Measurements from ENCODE around the gene SGCG.
A peak's percentile ranks its signal among the peaks of the same experiment; 100 is the strongest.

SGCG gene

DNA sequence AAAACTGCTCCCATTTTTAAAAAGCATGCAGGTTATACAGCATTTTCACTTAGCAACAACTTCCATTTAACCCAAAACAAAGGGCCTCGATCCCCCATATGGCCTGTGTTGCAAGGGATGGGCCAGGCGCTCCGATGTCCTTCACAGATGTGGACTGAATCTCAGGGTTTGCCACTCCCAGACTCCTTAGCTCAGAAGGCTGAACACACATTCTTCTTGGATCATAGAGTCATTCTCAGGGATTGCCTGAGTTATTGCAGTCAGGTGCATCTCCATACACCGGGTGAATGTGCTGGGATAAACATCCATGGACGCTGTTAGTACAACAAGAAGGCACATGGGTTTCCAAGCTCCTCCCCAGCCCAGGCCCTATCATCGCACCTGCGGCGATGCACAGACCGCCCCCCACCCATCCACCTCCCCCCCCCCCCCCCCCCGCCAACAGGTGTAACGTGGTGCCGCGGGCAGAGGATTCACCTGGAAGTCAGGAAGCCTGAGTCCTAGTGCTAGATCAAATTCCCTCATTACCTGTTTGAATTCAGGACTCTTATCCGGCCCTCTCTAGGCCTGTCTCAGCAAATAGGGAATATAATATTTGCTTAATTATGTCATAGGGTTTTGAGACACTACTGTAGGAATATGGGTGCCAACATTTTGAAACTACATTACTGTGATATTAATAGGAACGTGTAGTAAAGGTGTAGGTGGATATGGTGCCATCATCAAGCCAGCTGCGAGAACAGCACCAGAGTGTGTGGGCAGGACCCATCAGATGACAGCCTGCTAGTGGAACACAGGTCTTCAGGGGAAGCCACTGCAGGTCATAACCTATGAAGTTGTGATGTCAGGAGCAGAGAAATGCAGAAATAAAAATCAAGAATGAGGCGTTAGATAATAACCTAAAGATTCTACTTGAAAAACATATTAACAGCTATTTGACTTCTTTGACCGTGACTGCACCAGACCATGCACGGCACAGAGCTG lies 141.9 kb downstream of the SGCG start:
- H3K4me3 ChIP-seq (ENCODE audit: low read depth, low read length), result no peak overlapping the region
- no peak for DNase-seq (ENCODE audit: low read depth)

DNA sequence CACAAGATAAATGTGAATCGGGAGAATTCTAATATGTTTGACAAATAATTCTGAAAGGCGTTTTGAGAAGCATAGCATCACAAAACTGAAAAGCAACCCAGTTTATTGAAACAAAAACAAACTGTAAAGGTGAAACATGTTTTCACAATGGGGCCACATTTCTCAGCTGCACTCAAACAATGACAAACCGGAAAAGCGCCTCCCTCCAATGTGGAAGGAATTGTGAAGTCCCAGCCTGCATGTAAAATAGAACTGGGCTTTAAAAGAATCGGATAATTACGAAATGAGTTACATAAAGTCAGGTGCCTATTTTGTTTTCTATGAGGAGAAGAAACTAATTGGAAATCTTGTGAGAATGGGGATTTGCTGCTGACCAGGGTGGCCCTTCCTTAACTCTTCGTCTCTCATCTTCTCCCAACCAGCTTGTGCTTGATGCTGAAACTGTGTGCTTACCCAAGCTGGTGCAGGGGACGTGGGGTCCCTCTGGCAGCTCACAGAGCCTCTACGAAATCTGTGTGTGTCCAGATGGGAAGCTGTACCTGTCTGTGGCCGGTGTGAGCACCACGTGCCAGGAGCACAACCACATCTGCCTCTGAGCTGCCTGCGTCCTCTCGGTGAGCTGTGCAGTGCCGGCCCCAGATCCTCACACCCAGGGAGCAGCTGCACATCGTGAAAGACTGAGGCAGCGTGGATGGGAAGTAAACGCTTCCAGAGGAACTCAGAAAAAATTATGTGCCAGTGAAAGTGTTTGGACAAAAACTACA lies 143.3 kb downstream of the SGCG start:
- no peak for DNase-seq (ENCODE audit: low read depth)
- no peak overlapping the region for H3K4me3 ChIP-seq (ENCODE audit: low read depth, low read length)

DNA sequence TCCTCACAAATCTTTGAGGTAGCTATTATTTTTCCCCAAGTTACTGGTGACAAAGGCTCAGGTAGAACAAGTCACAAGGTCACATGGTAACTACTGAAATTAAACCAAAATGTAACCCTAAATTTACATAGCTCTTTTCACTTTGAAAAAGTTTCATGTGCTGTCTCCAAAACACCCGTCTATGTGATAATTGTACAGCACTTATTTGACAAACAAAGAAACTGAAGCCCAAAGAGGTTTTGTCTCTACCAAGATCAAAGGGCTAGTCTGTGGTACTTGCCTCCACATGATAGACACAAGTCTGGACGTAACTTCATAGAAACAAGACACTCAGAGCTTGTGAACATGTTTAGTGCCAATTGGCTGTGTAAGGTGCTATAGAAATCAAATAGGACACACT lies 144.4 kb downstream of the SGCG start:
- no peak for DNase-seq (ENCODE audit: low read depth)

GRCh38 chr13:23330356-23330755 lies 149.6 kb downstream of the SGCG start:
- DNase-seq (ENCODE audit: low read depth), result no peak
- no peak overlapping the region for H3K4me3 ChIP-seq (ENCODE audit: low read depth, low read length)

More for the DNA sequence above, 144.4 kb downstream of the SGCG start:
- H3K4me3 ChIP-seq (ENCODE audit: low read depth, low read length), result no peak overlapping the region

GRCh38 chr13:23339225-23339624 lies 158.4 kb downstream of the SGCG start:
- H3K4me3 ChIP-seq (ENCODE audit: low read depth, low read length), result no peak overlapping the region
- DNase-seq (ENCODE audit: low read depth), result no peak

- DNase-seq (ENCODE audit: low read depth), result no peak
- H3K4me3 ChIP-seq (ENCODE audit: low read depth, low read length), result no peak overlapping the region
Measured at GRCh38 chr13:23344931-23345595, 164.3 kb downstream of the SGCG start.

DNA sequence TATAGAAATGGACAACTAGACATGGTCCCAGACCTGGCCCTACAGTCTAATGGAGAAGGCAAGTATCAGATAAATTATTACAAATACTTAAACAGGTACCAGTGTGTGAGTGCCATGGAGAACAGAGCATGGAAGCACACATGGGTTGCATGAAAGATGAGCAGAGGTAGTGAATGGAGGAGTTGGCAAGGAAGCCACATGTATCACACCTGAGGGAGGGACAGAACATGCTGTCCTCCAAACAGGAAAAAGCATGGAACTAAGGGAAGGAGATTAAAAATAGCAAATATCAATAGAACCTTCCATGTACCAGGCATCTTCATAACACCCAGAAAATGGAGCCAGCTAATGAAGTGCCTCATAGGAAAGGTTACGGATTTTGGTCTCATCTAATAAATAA lies 166.8 kb downstream of the SGCG start:
- no peak for DNase-seq (ENCODE audit: low read depth)
- H3K4me3 ChIP-seq (ENCODE audit: low read depth, low read length), result no peak overlapping the region

DNA sequence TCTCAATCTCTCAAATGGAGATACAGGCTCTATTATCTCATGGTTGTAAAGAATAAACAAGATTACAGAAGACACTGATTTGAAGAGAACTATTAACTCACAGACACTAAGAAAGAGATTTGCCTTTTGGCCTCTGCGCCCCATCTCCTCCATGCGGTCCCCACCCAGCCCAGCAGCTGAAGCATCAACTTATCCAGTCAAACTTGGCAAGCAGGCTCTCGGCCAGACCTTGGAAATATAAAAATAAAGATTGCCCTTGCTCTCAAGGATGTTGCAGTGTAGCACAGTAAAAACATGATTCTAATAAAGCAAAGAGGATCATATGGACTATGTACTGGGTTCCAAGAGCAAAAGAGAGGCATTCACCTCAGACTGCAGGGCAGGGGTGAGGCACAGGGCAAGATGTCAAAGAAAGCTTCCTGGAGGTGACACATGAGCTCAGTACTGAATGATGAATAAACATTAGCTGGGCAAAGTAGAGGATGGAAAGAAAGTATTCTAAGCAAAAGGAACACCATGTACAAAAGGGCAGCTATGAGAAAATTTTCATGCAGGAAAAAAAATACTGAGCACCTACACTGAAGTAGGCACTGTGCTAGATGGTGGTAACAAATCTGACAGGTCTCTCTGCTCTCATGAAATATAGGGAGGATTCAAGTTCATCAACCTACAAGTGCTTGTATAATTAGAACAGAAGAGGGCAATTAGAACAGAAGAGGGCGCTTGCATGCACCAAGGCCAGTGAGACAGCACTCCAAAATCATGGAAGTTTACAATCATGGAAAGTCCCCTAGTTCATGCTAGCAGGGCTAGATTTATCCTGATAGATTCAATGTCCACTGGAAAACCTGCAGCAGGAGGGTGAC lies 167.7 kb downstream of the SGCG start:
- DNase-seq (ENCODE audit: low read depth), result no peak

GRCh38 chr13:23349161-23349897 lies 168.6 kb downstream of the SGCG start:
- H3K4me3 ChIP-seq (ENCODE audit: low read depth, low read length), result no peak overlapping the region
- DNase-seq (ENCODE audit: low read depth), result peak; percentile 21

More for the DNA sequence above, 167.7 kb downstream of the SGCG start:
- H3K4me3 ChIP-seq (ENCODE audit: low read depth, low read length), result no peak overlapping the region

- no peak for DNase-seq (ENCODE audit: low read depth)
Measured at GRCh38 chr13:23350009-23350408, 169.2 kb downstream of the SGCG start.

GRCh38 chr13:23352161-23352560 lies 171.4 kb downstream of the SGCG start:
- no peak for DNase-seq (ENCODE audit: low read depth)
- no peak overlapping the region for H3K4me3 ChIP-seq (ENCODE audit: low read depth, low read length)

More at GRCh38 chr13:23350009-23350408, 169.2 kb downstream of the SGCG start:
- H3K4me3 ChIP-seq (ENCODE audit: low read depth, low read length), result no peak overlapping the region

- no peak overlapping the region for H3K4me3 ChIP-seq (ENCODE audit: low read depth, low read length)
- DNase-seq (ENCODE audit: low read depth), result no peak
Measured at GRCh38 chr13:23354520-23354919, 173.7 kb downstream of the SGCG start.

DNA sequence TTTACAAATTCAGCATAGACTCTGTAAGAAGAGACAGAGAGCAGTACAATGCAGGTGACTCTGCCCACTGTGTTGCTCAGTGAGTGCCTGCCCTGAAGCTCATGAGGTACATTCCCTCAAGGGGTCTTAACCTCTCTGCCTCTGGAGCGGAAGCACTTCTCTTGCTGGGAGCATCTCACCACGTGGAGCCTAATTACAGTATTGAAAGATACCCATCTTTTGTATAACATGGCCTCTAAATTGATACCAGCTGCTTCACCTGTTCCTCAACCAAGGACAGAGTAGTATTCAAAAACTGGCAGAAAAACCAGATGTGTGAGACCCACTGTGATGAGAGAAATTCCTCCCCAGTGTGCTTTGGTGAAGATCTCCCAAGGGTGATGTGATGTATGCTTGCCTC lies 175.6 kb downstream of the SGCG start:
- DNase-seq (ENCODE audit: low read depth), result no peak
- no peak overlapping the region for H3K4me3 ChIP-seq (ENCODE audit: low read depth, low read length)

GRCh38 chr13:23357349-23357748 lies 176.6 kb downstream of the SGCG start:
- DNase-seq (ENCODE audit: low read depth), result no peak
- no peak overlapping the region for H3K4me3 ChIP-seq (ENCODE audit: low read depth, low read length)

DNA sequence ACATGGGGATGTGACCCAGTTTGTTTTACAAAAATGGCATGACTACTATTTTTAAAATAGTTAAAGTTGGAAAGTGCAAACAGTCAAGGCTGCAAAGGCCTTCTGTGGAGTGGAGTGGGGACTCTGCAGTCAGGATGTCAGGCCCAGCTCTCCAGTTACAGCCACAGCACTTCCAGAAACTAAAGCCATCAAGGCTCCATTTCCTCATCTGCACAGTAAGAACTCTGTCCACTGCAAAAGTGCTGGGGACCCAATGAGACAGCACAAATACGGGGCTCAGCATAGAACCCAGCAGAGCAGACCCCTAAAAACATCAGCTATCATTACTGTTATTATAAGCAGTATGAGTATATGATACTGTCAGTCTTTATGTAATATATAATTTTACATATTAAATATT lies 179.1 kb downstream of the SGCG start:
- H3K4me3 ChIP-seq (ENCODE audit: low read depth, low read length), result no peak overlapping the region
- no peak for DNase-seq (ENCODE audit: low read depth)

DNA sequence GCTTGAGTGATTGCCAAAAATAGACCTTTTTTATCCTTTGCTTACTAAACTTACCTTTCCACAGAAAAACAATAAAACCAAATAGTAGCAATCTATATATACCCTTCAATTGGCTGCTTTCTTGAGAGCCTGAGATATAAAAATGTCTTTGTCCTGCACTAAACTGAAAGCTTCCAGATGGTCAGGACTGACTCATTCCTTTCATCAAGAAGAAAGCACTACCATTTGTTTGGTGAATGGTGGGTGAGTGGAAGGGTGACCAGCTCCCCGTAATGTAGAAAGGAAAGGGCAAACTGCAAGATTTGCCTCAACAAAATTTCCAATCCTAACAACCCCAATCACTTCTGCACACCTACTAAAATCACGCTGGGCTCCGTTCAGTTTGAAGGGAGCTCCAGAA lies 184.9 kb downstream of the SGCG start:
- H3K4me3 ChIP-seq (ENCODE audit: low read depth, low read length), result no peak overlapping the region
- DNase-seq (ENCODE audit: low read depth), result no peak

GRCh38 chr13:23367907-23368306 lies 187.1 kb downstream of the SGCG start:
- no peak overlapping the region for H3K4me3 ChIP-seq (ENCODE audit: low read depth, low read length)
- DNase-seq (ENCODE audit: low read depth), result no peak

DNA sequence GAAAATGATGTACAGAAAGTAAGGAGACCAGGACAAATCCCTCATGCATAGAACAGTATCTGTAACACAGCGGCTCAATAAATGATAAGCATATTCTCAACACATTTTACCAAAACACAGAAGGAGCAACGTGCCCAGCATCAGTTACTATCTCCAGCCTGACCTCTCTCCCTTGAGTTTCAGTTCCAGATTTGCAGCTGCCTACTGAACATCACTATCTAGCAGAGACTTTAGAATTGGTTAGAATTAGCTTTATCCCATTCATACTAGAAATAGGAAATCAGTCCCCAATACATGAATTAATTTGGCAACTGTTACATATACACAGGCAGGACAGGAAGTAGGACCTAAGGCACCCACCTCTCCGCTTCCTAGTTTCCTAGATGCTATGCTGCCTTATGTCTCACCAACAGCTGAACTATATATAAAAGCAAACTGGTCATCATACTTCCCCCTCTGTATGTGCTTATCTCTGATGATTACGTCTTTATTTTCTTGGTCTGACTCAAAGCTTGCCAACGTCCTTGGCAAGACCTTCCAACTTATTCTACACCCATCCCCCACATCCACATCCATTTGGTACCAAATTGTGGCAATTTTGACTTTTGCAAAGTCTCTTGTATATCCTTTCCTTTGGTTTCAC lies 191.6 kb downstream of the SGCG start:
- H3K4me3 ChIP-seq (ENCODE audit: low read depth, low read length), result no peak overlapping the region
- no peak for DNase-seq (ENCODE audit: low read depth)

Measured in skeletal muscle cell (primary cell).